HepG2 (cell line): ENCODE data around the gene STX8. TPM values are rescaled to one million over a fixed set of nuclear protein-coding genes. Genes with fewer than 3 reads are reported as not detected.

Experiments used
- EP300 ChIP-seq, 3 experiments: sonication (generic) in 1 of 3; formaldehyde crosslinking in 1 of 3; IDR thresholded peaks; 2 replicates each; pipeline versions ENCODE4 v1.5.1 to v1.6.1; 2011 to 2020; ENCODE audit warnings: low read depth in 2 of 3, low read length in 2 of 3, borderline replicate concordance in 1 of 3, improper control_type of control experiment in 1 of 3, mild to moderate bottlenecking in 1 of 3, missing genetic modification reagents in 1 of 3, moderate library complexity in 1 of 3
- FOXA3 ChIP-seq: IDR thresholded peaks from 2 replicates; pipeline ENCODE4 v1.6.1; 2016; ENCODE audit warnings: missing genetic modification reagents, missing compliant biosample characterization
- FOXP1 ChIP-seq, 2 experiments: fragments of 450-650 bp in 1 of 2; IDR thresholded peaks; 2 replicates each; pipeline ENCODE4 v1.6.1; 2017 to 2018; ENCODE audit warnings: antibody characterized with exemption in 1 of 2
- HMG20A ChIP-seq: IDR thresholded peaks from 2 replicates; pipeline ENCODE4 v1.6.1; 2016; ENCODE audit warnings: borderline replicate concordance
- ISL2 ChIP-seq: sonication (generic); formaldehyde crosslinking; IDR thresholded peaks from 2 replicates; pipeline ENCODE4 v1.5.0; 2020; ENCODE audit warnings: missing genetic modification reagents
- KDM3A ChIP-seq: IDR thresholded peaks from 2 replicates; pipeline ENCODE4 v1.6.1; 2018; ENCODE audit warnings: low read depth, missing compliant biosample characterization
- MIER3 ChIP-seq: IDR thresholded peaks from 2 replicates; pipeline ENCODE4 v1.6.1; 2016; ENCODE audit warnings: missing compliant biosample characterization, borderline replicate concordance
- NCOA2 ChIP-seq: sonication (generic); formaldehyde crosslinking; IDR thresholded peaks from 2 replicates; pipeline ENCODE4 v1.8.0; 2022; ENCODE audit warnings: inconsistent platforms
- PTBP1 ChIP-seq: fragments of 200-400 bp; formaldehyde crosslinking; IDR thresholded peaks from 2 replicates; pipeline ENCODE4 v1.6.1; 2018; ENCODE audit warnings: low read length, low read depth; ENCODE audit not compliant: poor library complexity, severe bottlenecking
- SMC3 ChIP-seq: IDR thresholded peaks from 2 replicates; pipeline ENCODE4 v1.6.1; 2011; ENCODE audit warnings: low read length, improper control_type of control experiment
- SOX5 ChIP-seq: IDR thresholded peaks from 2 replicates; pipeline ENCODE4 v1.6.1; 2016; ENCODE audit warnings: borderline replicate concordance
- SP5 ChIP-seq: IDR thresholded peaks from 2 replicates; pipeline ENCODE4 v1.6.1; 2016; ENCODE audit warnings: low read depth, borderline replicate concordance
- SRF ChIP-seq: IDR thresholded peaks from 2 replicates; pipeline ENCODE4 v1.6.1; 2011; ENCODE audit warnings: mild to moderate bottlenecking, low read depth, low read length, moderate library complexity
- YY1 ChIP-seq: IDR thresholded peaks from 2 replicates; pipeline ENCODE4 v1.6.1; 2011; ENCODE audit warnings: low read length, low read depth, moderate library complexity, mild to moderate bottlenecking; ENCODE audit not compliant: insufficient read depth, insufficient replicate concordance
- ZNF468 ChIP-seq: sonication (generic); formaldehyde crosslinking; IDR thresholded peaks from 2 replicates; pipeline ENCODE4 v1.8.0; 2022; ENCODE audit warnings: mild to moderate bottlenecking, moderate library complexity, missing genetic modification reagents
- ZNF652 ChIP-seq: IDR thresholded peaks from 2 replicates; pipeline ENCODE4 v1.6.1; 2016; ENCODE audit warnings: low read depth, borderline replicate concordance
- polyA plus RNA-seq, 8 experiments: library from polyadenylated mRNA; depleted of rRNA in 3 of 8; stranded (reverse) in 7 of 8; unstranded in 1 of 8; fragments of >200 nt; fragmentation: Illumina TruSeq in 4 of 8; extraction: Trizol in 4 of 8; gene quantifications; 2 replicates each; pipeline versions ENCODE4 v1.2.1 to v1.2.3, GENCODE V29; 2011 to 2016; ENCODE audit warnings: low read depth in 4 of 8, missing spikeins in 1 of 8, mixed read lengths in 1 of 8; ENCODE audit not compliant: insufficient read depth in 1 of 8
- total RNA-seq, 5 experiments: library from RNA; depleted of rRNA; stranded (reverse); fragments of >200 nt; fragmentation: Illumina TruSeq; extraction: Trizol; gene quantifications; 2 replicates each; pipeline ENCODE4 v1.2.3, GENCODE V29; 2016; ENCODE audit warnings: low read depth in 1 of 5
- TF ChIP-seq, protein P1 (sequence below): IDR thresholded peaks from 2 replicates; pipeline ENCODE4 v1.4.0; 2020; ENCODE audit warnings: mild to moderate bottlenecking, missing genetic modification reagents
- TF ChIP-seq, protein P2 (sequence below): IDR thresholded peaks from 2 replicates; pipeline ENCODE4 v1.6.1; 2012; ENCODE audit warnings: inconsistent platforms
- TF ChIP-seq, protein P3 (sequence below): sonication (generic); formaldehyde crosslinking; IDR thresholded peaks from 2 replicates; pipeline ENCODE4 v1.8.1; 2023; ENCODE audit warnings: mild to moderate bottlenecking, missing genetic modification reagents
- TF ChIP-seq, protein P4 (sequence below): IDR thresholded peaks from 2 replicates; pipeline ENCODE4 v1.6.1; 2012; ENCODE audit warnings: low read depth, low read length, improper control_type of control experiment
- TF ChIP-seq, protein P5 (sequence below): IDR thresholded peaks from 2 replicates; pipeline ENCODE4 v1.6.1; 2016

Gene STX8
- total and polyA plus RNA-seq, 2 of the 13 experiments (the other 11 are each of a cell fraction or from before 2014, with no cell fraction given), result 36.4 to 53.6 TPM

DNA sequence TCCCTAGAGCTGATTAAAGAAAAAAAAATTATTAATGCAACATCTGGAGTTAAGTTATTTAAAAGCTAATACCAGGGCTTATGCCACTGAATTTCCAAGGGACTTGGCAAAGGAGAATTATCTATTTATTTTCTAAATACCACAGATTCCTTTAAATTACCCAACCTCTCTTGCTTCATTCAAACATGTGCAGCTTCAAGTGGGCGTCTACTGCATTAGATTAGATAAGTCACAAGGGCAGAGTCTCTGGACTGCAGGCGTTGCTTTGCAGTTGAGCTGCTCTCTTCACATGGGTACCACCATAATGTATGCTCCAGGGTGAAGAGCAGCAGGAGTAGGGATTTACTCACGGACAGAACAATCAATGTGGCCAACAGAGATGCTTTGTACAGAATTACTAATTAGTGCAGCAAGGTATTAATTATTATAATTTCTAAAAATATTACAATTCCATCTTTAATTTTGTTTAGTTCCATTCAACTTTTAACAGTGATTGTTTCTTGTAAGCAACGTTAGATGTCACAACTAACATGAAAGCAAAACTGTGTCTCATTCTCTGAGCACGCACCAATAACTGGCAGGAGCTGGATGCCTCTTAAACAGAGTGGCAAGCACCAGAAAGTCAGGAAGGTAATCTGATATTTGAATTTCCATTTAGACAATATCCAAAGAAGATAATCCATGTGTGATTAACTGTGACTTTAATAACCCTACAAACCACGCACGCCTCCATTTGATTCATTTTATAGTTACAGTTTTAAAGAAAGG lies 214.2 kb downstream of the STX8 start (continued):
- TF ChIP-seq, protein P1, sequence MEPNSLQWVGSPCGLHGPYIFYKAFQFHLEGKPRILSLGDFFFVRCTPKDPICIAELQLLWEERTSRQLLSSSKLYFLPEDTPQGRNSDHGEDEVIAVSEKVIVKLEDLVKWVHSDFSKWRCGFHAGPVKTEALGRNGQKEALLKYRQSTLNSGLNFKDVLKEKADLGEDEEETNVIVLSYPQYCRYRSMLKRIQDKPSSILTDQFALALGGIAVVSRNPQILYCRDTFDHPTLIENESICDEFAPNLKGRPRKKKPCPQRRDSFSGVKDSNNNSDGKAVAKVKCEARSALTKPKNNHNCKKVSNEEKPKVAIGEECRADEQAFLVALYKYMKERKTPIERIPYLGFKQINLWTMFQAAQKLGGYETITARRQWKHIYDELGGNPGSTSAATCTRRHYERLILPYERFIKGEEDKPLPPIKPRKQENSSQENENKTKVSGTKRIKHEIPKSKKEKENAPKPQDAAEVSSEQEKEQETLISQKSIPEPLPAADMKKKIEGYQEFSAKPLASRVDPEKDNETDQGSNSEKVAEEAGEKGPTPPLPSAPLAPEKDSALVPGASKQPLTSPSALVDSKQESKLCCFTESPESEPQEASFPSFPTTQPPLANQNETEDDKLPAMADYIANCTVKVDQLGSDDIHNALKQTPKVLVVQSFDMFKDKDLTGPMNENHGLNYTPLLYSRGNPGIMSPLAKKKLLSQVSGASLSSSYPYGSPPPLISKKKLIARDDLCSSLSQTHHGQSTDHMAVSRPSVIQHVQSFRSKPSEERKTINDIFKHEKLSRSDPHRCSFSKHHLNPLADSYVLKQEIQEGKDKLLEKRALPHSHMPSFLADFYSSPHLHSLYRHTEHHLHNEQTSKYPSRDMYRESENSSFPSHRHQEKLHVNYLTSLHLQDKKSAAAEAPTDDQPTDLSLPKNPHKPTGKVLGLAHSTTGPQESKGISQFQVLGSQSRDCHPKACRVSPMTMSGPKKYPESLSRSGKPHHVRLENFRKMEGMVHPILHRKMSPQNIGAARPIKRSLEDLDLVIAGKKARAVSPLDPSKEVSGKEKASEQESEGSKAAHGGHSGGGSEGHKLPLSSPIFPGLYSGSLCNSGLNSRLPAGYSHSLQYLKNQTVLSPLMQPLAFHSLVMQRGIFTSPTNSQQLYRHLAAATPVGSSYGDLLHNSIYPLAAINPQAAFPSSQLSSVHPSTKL (CRISPR knock-in tag), result peak; percentile 81
- TF ChIP-seq KDM3A (0 out of 2 replicates have a peak, but pooled peaks have one; percentile 54), FOXA3 (CRISPR knock-in tag) (peak; percentile 68), ZNF468 (no peak), NCOA2 (peak; percentile 39; the same call in 1 of the 2 replicates), HMG20A (CRISPR knock-in tag) (0 out of 2 replicates have a peak, but pooled peaks have one; percentile 40), EP300 (IDR thresholded peaks at IDR 0.05; ENCODE audit: low read depth in 2 of 2, low read length in 2 of 2) (peak; percentile 60 to 63; a peak in 3 of 4 replicates), EP300 (CRISPR knock-in tag; IDR thresholded peaks at IDR 0.05; ENCODE audit: borderline replicate concordance) (peak; percentile 23; the same call in 1 of the 2 replicates), SP5 (CRISPR knock-in tag) (0 out of 2 replicates have a peak, but pooled peaks have one; percentile 19), MIER3 (CRISPR knock-in tag) (no peak), FOXP1 (IDR thresholded peaks at IDR 0.05) (no peak), FOXP1 (CRISPR knock-in tag; IDR thresholded peaks at IDR 0.05) (0 out of 2 replicates have a peak, but pooled peaks have one; percentile 15), SMC3 (peak; percentile 19; the same call in 1 of the 2 replicates), PTBP1 (no peak), ZNF652 (CRISPR knock-in tag) (0 out of 2 replicates have a peak, but pooled peaks have one; percentile 9), ISL2 (CRISPR knock-in tag) (peak; percentile 37; the same call in 1 of the 2 replicates), SOX5 (CRISPR knock-in tag) (peak; percentile 28; the same call in 1 of the 2 replicates), YY1 (no peak), SRF (no peak)
- TF ChIP-seq, protein P2, sequence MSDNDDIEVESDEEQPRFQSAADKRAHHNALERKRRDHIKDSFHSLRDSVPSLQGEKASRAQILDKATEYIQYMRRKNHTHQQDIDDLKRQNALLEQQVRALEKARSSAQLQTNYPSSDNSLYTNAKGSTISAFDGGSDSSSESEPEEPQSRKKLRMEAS, result peak; percentile 25; the same call in 1 of the 2 replicates
- TF ChIP-seq, protein P3, sequence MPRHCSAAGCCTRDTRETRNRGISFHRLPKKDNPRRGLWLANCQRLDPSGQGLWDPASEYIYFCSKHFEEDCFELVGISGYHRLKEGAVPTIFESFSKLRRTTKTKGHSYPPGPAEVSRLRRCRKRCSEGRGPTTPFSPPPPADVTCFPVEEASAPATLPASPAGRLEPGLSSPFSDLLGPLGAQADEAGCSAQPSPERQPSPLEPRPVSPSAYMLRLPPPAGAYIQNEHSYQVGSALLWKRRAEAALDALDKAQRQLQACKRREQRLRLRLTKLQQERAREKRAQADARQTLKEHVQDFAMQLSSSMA (CRISPR knock-in tag), result no peak
- TF ChIP-seq, protein P4, sequence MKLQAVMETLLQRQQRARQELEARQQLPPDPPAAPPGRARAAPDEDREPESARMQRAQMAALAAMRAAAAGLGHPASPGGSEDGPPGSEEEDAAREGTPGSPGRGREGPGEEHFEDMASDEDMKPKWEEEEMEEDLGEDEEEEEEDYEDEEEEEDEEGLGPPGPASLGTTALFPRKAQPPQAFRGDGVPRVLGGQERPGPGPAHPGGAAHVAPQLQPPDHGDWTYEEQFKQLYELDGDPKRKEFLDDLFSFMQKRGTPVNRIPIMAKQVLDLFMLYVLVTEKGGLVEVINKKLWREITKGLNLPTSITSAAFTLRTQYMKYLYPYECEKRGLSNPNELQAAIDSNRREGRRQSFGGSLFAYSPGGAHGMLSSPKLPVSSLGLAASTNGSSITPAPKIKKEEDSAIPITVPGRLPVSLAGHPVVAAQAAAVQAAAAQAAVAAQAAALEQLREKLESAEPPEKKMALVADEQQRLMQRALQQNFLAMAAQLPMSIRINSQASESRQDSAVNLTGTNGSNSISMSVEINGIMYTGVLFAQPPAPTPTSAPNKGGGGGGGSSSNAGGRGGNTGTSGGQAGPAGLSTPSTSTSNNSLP, result peak; percentile 7; the same call in 1 of the 2 replicates
- TF ChIP-seq, protein P5, sequence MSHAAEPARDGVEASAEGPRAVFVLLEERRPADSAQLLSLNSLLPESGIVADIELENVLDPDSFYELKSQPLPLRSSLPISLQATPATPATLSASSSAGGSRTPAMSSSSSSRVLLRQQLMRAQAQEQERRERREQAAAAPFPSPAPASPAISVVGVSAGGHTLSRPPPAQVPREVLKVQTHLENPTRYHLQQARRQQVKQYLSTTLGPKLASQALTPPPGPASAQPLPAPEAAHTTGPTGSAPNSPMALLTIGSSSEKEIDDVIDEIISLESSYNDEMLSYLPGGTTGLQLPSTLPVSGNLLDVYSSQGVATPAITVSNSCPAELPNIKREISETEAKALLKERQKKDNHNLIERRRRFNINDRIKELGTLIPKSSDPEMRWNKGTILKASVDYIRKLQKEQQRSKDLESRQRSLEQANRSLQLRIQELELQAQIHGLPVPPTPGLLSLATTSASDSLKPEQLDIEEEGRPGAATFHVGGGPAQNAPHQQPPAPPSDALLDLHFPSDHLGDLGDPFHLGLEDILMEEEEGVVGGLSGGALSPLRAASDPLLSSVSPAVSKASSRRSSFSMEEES (CRISPR knock-in tag), result peak; percentile 74
